H1 (cell line): Measurements from ENCODE around the gene CDK5. TPM values are rescaled to one million over a fixed set of nuclear protein-coding genes. Genes with fewer than 3 reads are reported as not detected.
A peak's percentile ranks its signal among the peaks of the same experiment; 100 is the strongest.

Experiments
- CTCF ChIA-PET: fragments of 300-600 bp; sonication (Branson Sonifier 250); formaldehyde crosslinking; loops from one replicate; lab custom pipeline; 2021; ENCODE audit not compliant: partially characterized antibody; lab: Charles Lee
- POLR2A ChIA-PET: fragments of 300-600 bp; sonication (Branson Sonifier 250); formaldehyde crosslinking; loops from one replicate; lab custom pipeline; 2021; ENCODE audit warnings: inconsistent platforms; ENCODE audit not compliant: partially characterized antibody; lab: Charles Lee
- DNase-seq, 2 experiments: peaks; one replicate each; pipeline versions ENCODE4 v3.0.0 to v3.0.0-alpha.2; 2010 to 2022; ENCODE audit warnings: low spot score in 2 of 2, low read depth in 1 of 2, mixed read lengths in 1 of 2
- FAIRE-seq: peaks from 2 replicates; lab custom pipeline; 2011; peaks lifted over from hg19 to GRCh38; lab: Jason Lieb, UNC
- H2AFZ ChIP-seq: 2 replicates; pipeline ENCODE4 v1.8.1; 2012; ENCODE audit warnings: low read length, inconsistent platforms
- H2AK5ac ChIP-seq: 2 replicates; pipeline ENCODE4 v1.6.1; 2013; ENCODE audit warnings: low read depth, low read length
- H2BK120ac ChIP-seq: replicated peaks from 2 replicates; pipeline ENCODE3; 2013; ENCODE audit warnings: low read depth, low read length, inconsistent platforms
- H2BK12ac ChIP-seq: 2 replicates; pipeline ENCODE4 v1.6.1; 2013; ENCODE audit warnings: low read depth, low read length
- H2BK15ac ChIP-seq: 2 replicates; pipeline ENCODE4 v1.6.1; 2013; ENCODE audit warnings: low read length
- H2BK20ac ChIP-seq: 2 replicates; pipeline ENCODE4 v1.6.1; 2013; ENCODE audit warnings: low read length
- H2BK5ac ChIP-seq: 2 replicates; pipeline ENCODE4 v1.6.1; 2013; ENCODE audit warnings: low read depth, low read length
- H3K14ac ChIP-seq: 2 replicates; pipeline ENCODE4 v1.6.1; 2013; ENCODE audit warnings: inconsistent platforms; ENCODE audit not compliant: insufficient read length
- H3K18ac ChIP-seq: 2 replicates; pipeline ENCODE4 v1.6.1; 2013; ENCODE audit warnings: low read length; ENCODE audit errors: extremely low read depth
- H3K23ac ChIP-seq: 2 replicates; pipeline ENCODE4 v1.6.1; 2013; ENCODE audit warnings: inconsistent platforms; ENCODE audit not compliant: insufficient read length
- H3K23me2 ChIP-seq: 2 replicates; pipeline ENCODE4 v1.6.1; 2013; ENCODE audit warnings: low read depth, low read length
- H3K27ac ChIP-seq: 2 replicates; pipeline ENCODE4 v1.6.1; 2011; ENCODE audit warnings: low read depth, low read length, inconsistent platforms
- H3K27me3 ChIP-seq, 4 experiments: replicated peaks in 1 of 4; 1 replicate in 1 of 4; 2 replicates in 3 of 4; pipeline versions ENCODE4 v1.6.1 to v1.8.1; 2011 to 2013; ENCODE audit warnings: low read length in 3 of 4, mild to moderate bottlenecking in 3 of 4, inconsistent platforms in 2 of 4, mixed read lengths in 2 of 4, moderate library complexity in 1 of 4; ENCODE audit not compliant: control insufficient read depth in 3 of 4, insufficient read depth in 3 of 4; ENCODE audit errors: extremely low read depth in 1 of 4
- H3K36me3 ChIP-seq, 4 experiments: 2 replicates each; pipeline versions ENCODE4 v1.6.1 to v1.8.1; 2011 to 2013; ENCODE audit warnings: mild to moderate bottlenecking in 4 of 4, low read length in 3 of 4, moderate library complexity in 2 of 4, control low read depth in 1 of 4, inconsistent platforms in 1 of 4; ENCODE audit not compliant: insufficient read depth in 4 of 4, control insufficient read depth in 2 of 4
- H3K4ac ChIP-seq: replicated peaks from 2 replicates; pipeline ENCODE3; 2013; ENCODE audit warnings: low read length, low read depth, mixed read lengths, inconsistent platforms; ENCODE audit not compliant: insufficient read length
- H3K4me1 ChIP-seq, 4 experiments: replicated peaks in 1 of 4; 1 replicate in 1 of 4; 2 replicates in 3 of 4; pipeline versions ENCODE4 v1.6.1 to v1.8.1; 2011 to 2013; ENCODE audit warnings: low read length in 3 of 4, inconsistent platforms in 2 of 4, mixed read lengths in 1 of 4; ENCODE audit not compliant: insufficient read depth in 4 of 4, control insufficient read depth in 3 of 4
- H3K4me2 ChIP-seq, 2 experiments: 2 replicates each; pipeline versions ENCODE4 v1.6.1 to v1.8.1; 2011 to 2013; ENCODE audit warnings: low read depth in 2 of 2, low read length in 2 of 2, control low read depth in 1 of 2, inconsistent platforms in 1 of 2, mild to moderate bottlenecking in 1 of 2; ENCODE audit not compliant: insufficient read depth in 1 of 2
- H3K4me3 ChIP-seq, 4 experiments: fragments of 200-600, 300-600 bp in 1 of 4; sonication (generic), shearing (Covaris generic), sonication (Bioruptor Twin) in 1 of 4; 2 replicates each; pipeline versions ENCODE4 v1.5.1 to v1.8.1; 2011 to 2016; ENCODE audit warnings: low read length in 4 of 4, low read depth in 3 of 4, control low read depth in 2 of 4, inconsistent platforms in 2 of 4, mild to moderate bottlenecking in 2 of 4, mixed read lengths in 1 of 4, moderate library complexity in 1 of 4; ENCODE audit not compliant: insufficient read depth in 2 of 4; ENCODE audit errors: extremely low read depth in 1 of 4
- H3K56ac ChIP-seq: replicated peaks from 2 replicates; pipeline ENCODE3; 2013; ENCODE audit warnings: low read depth, mild to moderate bottlenecking, mixed read lengths, low read length, inconsistent platforms; ENCODE audit not compliant: insufficient read length
- H3K79me1 ChIP-seq: 2 replicates; pipeline ENCODE4 v1.6.1; 2013; ENCODE audit warnings: low read depth, low read length, control low read depth
- H3K79me2 ChIP-seq, 2 experiments: 2 replicates each; pipeline versions ENCODE4 v1.6.1 to v1.8.1; 2012 to 2013; ENCODE audit warnings: low read length in 2 of 2, mild to moderate bottlenecking in 2 of 2, inconsistent platforms in 1 of 2; ENCODE audit not compliant: insufficient read depth in 2 of 2, control insufficient read depth in 1 of 2
- H3K9ac ChIP-seq, 4 experiments: replicated peaks in 1 of 4; 1 replicate in 1 of 4; 2 replicates in 3 of 4; pipeline versions ENCODE4 v1.6.1 to v1.8.1; 2011 to 2013; ENCODE audit warnings: low read depth in 3 of 4, low read length in 3 of 4, control low read depth in 2 of 4, mild to moderate bottlenecking in 2 of 4, moderate library complexity in 2 of 4, inconsistent platforms in 1 of 4; ENCODE audit errors: extremely low read depth in 1 of 4
- H3K9me3 ChIP-seq, 2 experiments: 2 replicates each; pipeline versions ENCODE4 v1.6.1 to v1.8.1; 2012 to 2013; ENCODE audit warnings: mild to moderate bottlenecking in 2 of 2, moderate library complexity in 2 of 2, control low read depth in 1 of 2, inconsistent platforms in 1 of 2, low read depth in 1 of 2, low read length in 1 of 2, mixed read lengths in 1 of 2; ENCODE audit not compliant: insufficient read depth in 2 of 2
- H4K20me1 ChIP-seq, 2 experiments: replicated peaks in 1 of 2; 2 replicates each; pipeline versions ENCODE3 to v1.8.1; 2011 to 2013; ENCODE audit warnings: inconsistent platforms in 2 of 2, low read length in 2 of 2, mild to moderate bottlenecking in 1 of 2; ENCODE audit not compliant: insufficient read depth in 2 of 2, control insufficient read depth in 1 of 2
- H4K5ac ChIP-seq: 2 replicates; pipeline ENCODE4 v1.6.1; 2013; ENCODE audit warnings: low read length, low read depth, mixed read lengths, inconsistent platforms; ENCODE audit not compliant: insufficient read length
- H4K8ac ChIP-seq: 2 replicates; pipeline ENCODE4 v1.8.0; 2013; ENCODE audit warnings: mild to moderate bottlenecking, moderate library complexity, low read length, inconsistent platforms; ENCODE audit not compliant: insufficient read depth; ENCODE audit errors: extremely low read depth
- H4K91ac ChIP-seq: replicated peaks from 2 replicates; pipeline ENCODE3; 2013; ENCODE audit warnings: low read length, mixed read lengths, inconsistent platforms; ENCODE audit not compliant: insufficient read length
- BCL11A ChIP-seq, 2 experiments: IDR thresholded peaks; one replicate each; pipeline ENCODE4 v1.6.1; 2011; ENCODE audit warnings: low read depth in 2 of 2, low read length in 2 of 2, mild to moderate bottlenecking in 2 of 2
- CTBP2 ChIP-seq: IDR thresholded peaks from 2 replicates; pipeline ENCODE4 v1.7.0; 2011; ENCODE audit warnings: borderline replicate concordance, mild to moderate bottlenecking, moderate library complexity, mixed read lengths, low read length; ENCODE audit not compliant: insufficient read depth, insufficient read length
- GABPA ChIP-seq: IDR thresholded peaks from 2 replicates; pipeline ENCODE4 v1.6.1; 2011; ENCODE audit warnings: mild to moderate bottlenecking, low read length, moderate library complexity, borderline replicate concordance; ENCODE audit not compliant: insufficient read depth
- SAP30 ChIP-seq: fragments of 300-600 bp; sonication (generic); IDR thresholded peaks from 2 replicates; pipeline ENCODE4 v1.7.1; 2012; ENCODE audit warnings: low read length, moderate library complexity, mild to moderate bottlenecking, inconsistent platforms; ENCODE audit not compliant: insufficient read depth, insufficient replicate concordance
- WGBS, 2 experiments: shearing (Covaris generic) in 1 of 2; methylation state at CpG; one replicate each; pipeline versions ENCODE4 v1.1.6 to v1.1.7; 2013 to 2015; ENCODE audit warnings: low lambda C conversion rate in 2 of 2, mixed read lengths in 2 of 2, inconsistent platforms in 1 of 2, low coverage in 1 of 2, missing lambda C conversion rate in 1 of 2; ENCODE audit not compliant: insufficient replicate concordance in 2 of 2, insufficient coverage in 1 of 2, insufficient read length in 1 of 2; ENCODE audit errors: extremely low coverage in 1 of 2, missing lambda C conversion rate in 1 of 2; 5-methylcytosine and 5-hydroxymethylcytosine counted together
- polyA plus RNA-seq, 7 experiments: library from polyadenylated mRNA; depleted of rRNA in 3 of 7; stranded (reverse) in 5 of 7; unstranded in 2 of 7; fragments of >200 nt in 5 of 7; fragments of 200-250 nt in 2 of 7; gene quantifications; 1 replicate in 5 of 7; 2 replicates in 1 of 7; 4 replicates in 1 of 7; pipeline versions ENCODE4 v1.2.1 to v1.2.3, GENCODE V29; 2011 to 2013; ENCODE audit warnings: missing spikeins in 2 of 7, mixed read lengths in 2 of 7
- total RNA-seq: library from RNA; stranded (reverse); fragmentation: NEBNext Ultra II Directional; extraction: Animal tissue kit (Norgen Biotek cat#: 25700); gene quantifications from 2 replicates; pipeline ENCODE4 v1.2.1, GENCODE V29; 2021
- TF ChIP-seq, protein P1 (sequence below): IDR thresholded peaks from 2 replicates; pipeline ENCODE4 v1.6.1; 2012; ENCODE audit warnings: inconsistent platforms

CDK5 gene
- total and polyA plus RNA-seq, 2 of the 8 experiments (the other 6 are each of a cell fraction or from before 2014, with no cell fraction given), result 22.8 to 37.2 TPM

DNA sequence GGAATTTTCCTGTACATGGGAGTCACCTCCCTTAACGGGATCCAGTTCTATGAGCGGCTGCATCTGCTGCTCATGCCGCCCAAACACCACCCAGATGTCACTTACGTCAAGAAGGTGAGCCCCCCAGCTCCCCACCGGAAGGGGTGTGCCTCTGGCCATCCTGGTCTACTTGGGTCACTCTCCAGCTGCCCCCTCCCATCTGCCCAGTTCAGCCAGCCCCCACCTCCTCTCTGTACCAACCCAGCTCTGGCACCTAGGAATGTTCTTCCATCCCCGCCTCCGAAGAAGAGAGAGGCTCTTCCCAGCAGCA, 17.9 kb upstream of the CDK5 start:
- no peak overlapping the region for H3K4me2 ChIP-seq
- H3K9ac ChIP-seq, result no peak overlapping the region
- H2BK120ac ChIP-seq, result no peak overlapping the region
- H4K5ac ChIP-seq, result no peak overlapping the region
- FAIRE-seq (no peak), DNase-seq (no peak)
- H3K9me3 ChIP-seq, result no peaks in the 10 kb centered on the region
- peaks cover 0 to 8% of the 10 kb centered on the region in 2 experiments; a peak in 1 of 4 replicates for H3K79me2 ChIP-seq
- H2AFZ ChIP-seq, result no peak overlapping the region
- H3K14ac ChIP-seq, result no peak overlapping the region
- H3K79me1 ChIP-seq, result peaks cover 7% of the 10 kb centered on the region
- TF ChIP-seq GABPA, result no peak
- TF ChIP-seq CTBP2, result no peak
- no peak for TF ChIP-seq BCL11A (IDR thresholded peaks at IDR 0.05; ENCODE audit: low read depth in 2 of 2, low read length in 2 of 2)
- TF ChIP-seq, protein P1, sequence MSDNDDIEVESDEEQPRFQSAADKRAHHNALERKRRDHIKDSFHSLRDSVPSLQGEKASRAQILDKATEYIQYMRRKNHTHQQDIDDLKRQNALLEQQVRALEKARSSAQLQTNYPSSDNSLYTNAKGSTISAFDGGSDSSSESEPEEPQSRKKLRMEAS, result no peak
- no peak for TF ChIP-seq SAP30
- no peak overlapping the region for H3K4ac ChIP-seq
- no peak overlapping the region for H4K91ac ChIP-seq
- peak overlapping the region; percentile 11; the same call in 1 of the 2 replicates for H4K8ac ChIP-seq
- H3K27ac ChIP-seq, result no peak overlapping the region
- H3K36me3 ChIP-seq, result peaks cover 15 to 44% (median 40%) of the 10 kb centered on the region in 4 experiments
- WGBS, 2 experiments, result 86% methylated on average over 5 of the region's 7 CpGs; no CpG with 5 or more reads in 1 of the 2 experiments
- H2AK5ac ChIP-seq, result no peak overlapping the region
- no peak overlapping the region for H3K18ac ChIP-seq
- peaks cover 18 to 25% of the 10 kb centered on the region in 2 experiments for H4K20me1 ChIP-seq
- ChIA-PET CTCF (interaction anchor here (1.3 to 6.0 kb wide), 8 partner anchors 12 to 87 kb away, joined by 3 to 81 read pairs (median 15); no protein-coding TSS in a partner anchor), POLR2A (interaction anchor here (4.7 to 4.9 kb wide), 2 partner anchors 10 to 13 kb away, joined by 33 to 77 read pairs; no protein-coding TSS in a partner anchor)
- no peak overlapping the region for H3K23ac ChIP-seq
- H2BK15ac ChIP-seq, result no peak overlapping the region
- no peak overlapping the region for H2BK12ac ChIP-seq
- no peaks in the 10 kb centered on the region for H3K27me3 ChIP-seq
- H3K4me3 ChIP-seq, result no peak overlapping the region
- H3K23me2 ChIP-seq, result peaks cover 6% of the 10 kb centered on the region
- no peak overlapping the region for H2BK20ac ChIP-seq
- no peak overlapping the region for H3K56ac ChIP-seq
- H2BK5ac ChIP-seq, result no peak overlapping the region
- peaks cover 0 to 20% (median 15%) of the 10 kb centered on the region in 4 experiments; a peak in 6 of 7 replicates for H3K4me1 ChIP-seq
